A549 (cell line): Measurements from ENCODE around the gene CD160.

ENCODE experiments used
- CEBPB ChIP-seq, 2 experiments: fragments of >200 bp in 1 of 2; sonication (Bioruptor Twin) in 1 of 2; formaldehyde crosslinking in 1 of 2; IDR thresholded peaks; 2 replicates each; pipeline ENCODE4 v1.6.1; 2012 to 2016
- CHD4 ChIP-seq: fragments of 200-600 bp; sonication (generic); IDR thresholded peaks from 2 replicates; pipeline ENCODE4 v1.6.1; 2016; ENCODE audit warnings: antibody characterized with exemption, mild to moderate bottlenecking, borderline replicate concordance
- ELK1 ChIP-seq: fragments of 150-350 bp; IDR thresholded peaks from 2 replicates; pipeline ENCODE4 v1.6.1; 2014; ENCODE audit warnings: low read depth, mild to moderate bottlenecking, low read length
- JUN ChIP-seq, 2 experiments: fragments of >200 bp; sonication (Bioruptor Twin); formaldehyde crosslinking; IDR thresholded peaks; 2 replicates in 1 of 2; 3 replicates in 1 of 2; pipeline ENCODE4 v1.6.1; 2016 to 2017
- JUNB ChIP-seq: fragments of >200 bp; sonication (Bioruptor Twin); formaldehyde crosslinking; IDR thresholded peaks from 2 replicates; pipeline ENCODE4 v1.6.1; 2016
- MYC ChIP-seq: IDR thresholded peaks from 2 replicates; pipeline ENCODE4 v1.6.1; 2012; ENCODE audit warnings: mild to moderate bottlenecking, inconsistent platforms, low read length, improper control_type of control experiment, borderline replicate concordance
- POLR2A ChIP-seq: IDR thresholded peaks from 2 replicates; pipeline ENCODE4 v1.6.1; 2012; ENCODE audit warnings: mild to moderate bottlenecking, low read length
- POLR2AphosphoS2 ChIP-seq: conservative IDR thresholded peaks from 2 replicates; pipeline ENCODE4 v1.6.1; 2012; ENCODE audit warnings: low read length, improper control_type of control experiment, inconsistent platforms
- RAD21 ChIP-seq, 2 experiments: fragments of >200 bp in 1 of 2; sonication (Bioruptor Twin) in 1 of 2; formaldehyde crosslinking in 1 of 2; IDR thresholded peaks in 1 of 2; conservative IDR thresholded peaks in 1 of 2; 2 replicates in 1 of 2; 3 replicates in 1 of 2; pipeline ENCODE4 v1.6.1; 2012 to 2018; ENCODE audit warnings: inconsistent platforms in 1 of 2
- SREBF2 ChIP-seq: fragments of 450-650 bp; IDR thresholded peaks from 2 replicates; pipeline ENCODE4 v1.6.1; 2014; ENCODE audit warnings: mild to moderate bottlenecking, moderate library complexity
- ZNF302 ChIP-seq: fragments of 250-450 bp; sonication (Bioruptor Pico); IDR thresholded peaks from 2 replicates; pipeline ENCODE4 v1.9.0; 2021; ENCODE audit warnings: inconsistent platforms, mild to moderate bottlenecking, moderate library complexity
- TF ChIP-seq, protein P1 (sequence below): fragments of >200 bp; sonication (Bioruptor Twin); formaldehyde crosslinking; IDR thresholded peaks from 3 replicates; pipeline ENCODE4 v1.5.1; 2016
- TF ChIP-seq, protein P2 (sequence below): fragments of >200 bp; sonication (Bioruptor Twin); formaldehyde crosslinking; IDR thresholded peaks from 3 replicates; pipeline ENCODE4 v1.6.1; 2016

- TF ChIP-seq POLR2A (no peak), CEBPB (IDR thresholded peaks at IDR 0.05) (no peak), CHD4 (no peak), ELK1 (no peak), SREBF2 (no peak), POLR2AphosphoS2 (no peak), JUN (IDR thresholded peaks at IDR 0.05) (no peak), JUNB (no peak), RAD21 (conservative IDR thresholded peaks at IDR 0.05 in 1 of 2, IDR thresholded peaks at IDR 0.05 in 1 of 2) (no peak), MYC (no peak), ZNF302 (no peak)
- TF ChIP-seq, protein P1, sequence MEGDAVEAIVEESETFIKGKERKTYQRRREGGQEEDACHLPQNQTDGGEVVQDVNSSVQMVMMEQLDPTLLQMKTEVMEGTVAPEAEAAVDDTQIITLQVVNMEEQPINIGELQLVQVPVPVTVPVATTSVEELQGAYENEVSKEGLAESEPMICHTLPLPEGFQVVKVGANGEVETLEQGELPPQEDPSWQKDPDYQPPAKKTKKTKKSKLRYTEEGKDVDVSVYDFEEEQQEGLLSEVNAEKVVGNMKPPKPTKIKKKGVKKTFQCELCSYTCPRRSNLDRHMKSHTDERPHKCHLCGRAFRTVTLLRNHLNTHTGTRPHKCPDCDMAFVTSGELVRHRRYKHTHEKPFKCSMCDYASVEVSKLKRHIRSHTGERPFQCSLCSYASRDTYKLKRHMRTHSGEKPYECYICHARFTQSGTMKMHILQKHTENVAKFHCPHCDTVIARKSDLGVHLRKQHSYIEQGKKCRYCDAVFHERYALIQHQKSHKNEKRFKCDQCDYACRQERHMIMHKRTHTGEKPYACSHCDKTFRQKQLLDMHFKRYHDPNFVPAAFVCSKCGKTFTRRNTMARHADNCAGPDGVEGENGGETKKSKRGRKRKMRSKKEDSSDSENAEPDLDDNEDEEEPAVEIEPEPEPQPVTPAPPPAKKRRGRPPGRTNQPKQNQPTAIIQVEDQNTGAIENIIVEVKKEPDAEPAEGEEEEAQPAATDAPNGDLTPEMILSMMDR = no peak
- TF ChIP-seq, protein P2, sequence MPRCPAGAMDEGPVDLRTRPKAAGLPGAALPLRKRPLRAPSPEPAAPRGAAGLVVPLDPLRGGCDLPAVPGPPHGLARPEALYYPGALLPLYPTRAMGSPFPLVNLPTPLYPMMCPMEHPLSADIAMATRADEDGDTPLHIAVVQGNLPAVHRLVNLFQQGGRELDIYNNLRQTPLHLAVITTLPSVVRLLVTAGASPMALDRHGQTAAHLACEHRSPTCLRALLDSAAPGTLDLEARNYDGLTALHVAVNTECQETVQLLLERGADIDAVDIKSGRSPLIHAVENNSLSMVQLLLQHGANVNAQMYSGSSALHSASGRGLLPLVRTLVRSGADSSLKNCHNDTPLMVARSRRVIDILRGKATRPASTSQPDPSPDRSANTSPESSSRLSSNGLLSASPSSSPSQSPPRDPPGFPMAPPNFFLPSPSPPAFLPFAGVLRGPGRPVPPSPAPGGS = no peak
Measured at GRCh38 chr1:145750426-145750825, 31.1 kb downstream of the CD160 start.
